GF-D8 (cell line): ENCODE data around the gene UNC45B.
"Not testable (repeated sequence)": the region's sequence is repeated elsewhere in the genome, so short reads cannot be mapped to it uniquely, and the experiment has no call there.

Source experiments
- DNase-seq: peaks from one replicate; lab custom pipeline; 2025; lab: John Stamatoyannopoulos, UW

UNC45B gene

DNA sequence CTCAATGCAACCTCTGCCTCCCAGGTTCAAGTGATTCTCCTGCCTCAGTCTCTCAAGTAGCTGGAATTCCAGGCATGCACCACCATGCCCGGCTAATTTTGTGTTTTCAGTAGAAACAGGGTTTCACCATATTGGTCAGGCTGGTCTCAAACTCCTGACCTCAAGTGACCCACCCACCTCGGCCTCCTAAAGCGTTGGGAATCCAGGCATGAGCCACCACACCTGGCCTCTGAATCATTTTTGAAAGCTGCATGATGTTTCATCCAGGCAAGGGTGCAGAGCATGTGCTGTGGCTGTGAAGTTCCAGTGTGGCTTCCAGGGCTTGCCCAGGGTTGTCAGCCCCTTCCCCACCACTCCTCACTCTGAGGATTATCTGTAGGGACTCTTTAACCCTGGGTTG lies 24.7 kb downstream of the UNC45B start:
- not testable (repeated sequence) for DNase-seq

DNA sequence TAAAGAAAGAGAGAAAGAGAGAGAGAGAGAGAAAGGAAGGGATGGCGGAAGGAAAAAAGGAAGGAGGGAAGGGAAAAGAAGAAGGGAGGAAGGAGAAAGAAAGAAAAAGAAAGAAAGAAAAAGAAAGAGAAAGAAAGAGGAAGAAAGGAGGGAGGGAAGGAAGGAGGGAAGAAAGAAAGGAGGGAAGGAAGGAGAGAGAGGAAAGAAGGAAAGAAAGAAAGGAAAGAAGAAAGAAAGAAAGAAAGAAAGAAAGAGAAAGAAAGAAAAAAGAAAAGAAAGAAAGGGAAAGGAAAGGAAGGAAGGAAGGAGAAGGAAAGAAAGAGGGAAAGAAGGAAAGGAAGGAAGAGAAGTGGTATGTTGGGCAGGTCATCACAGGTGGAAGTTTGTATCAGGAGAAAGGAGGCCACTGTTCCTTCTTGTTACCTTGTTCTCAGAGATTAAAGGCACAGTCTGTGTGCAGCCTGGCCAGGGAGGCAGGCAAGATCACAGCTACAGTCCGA lies 27.3 kb downstream of the UNC45B start:
- DNase-seq, result no peak

DNA sequence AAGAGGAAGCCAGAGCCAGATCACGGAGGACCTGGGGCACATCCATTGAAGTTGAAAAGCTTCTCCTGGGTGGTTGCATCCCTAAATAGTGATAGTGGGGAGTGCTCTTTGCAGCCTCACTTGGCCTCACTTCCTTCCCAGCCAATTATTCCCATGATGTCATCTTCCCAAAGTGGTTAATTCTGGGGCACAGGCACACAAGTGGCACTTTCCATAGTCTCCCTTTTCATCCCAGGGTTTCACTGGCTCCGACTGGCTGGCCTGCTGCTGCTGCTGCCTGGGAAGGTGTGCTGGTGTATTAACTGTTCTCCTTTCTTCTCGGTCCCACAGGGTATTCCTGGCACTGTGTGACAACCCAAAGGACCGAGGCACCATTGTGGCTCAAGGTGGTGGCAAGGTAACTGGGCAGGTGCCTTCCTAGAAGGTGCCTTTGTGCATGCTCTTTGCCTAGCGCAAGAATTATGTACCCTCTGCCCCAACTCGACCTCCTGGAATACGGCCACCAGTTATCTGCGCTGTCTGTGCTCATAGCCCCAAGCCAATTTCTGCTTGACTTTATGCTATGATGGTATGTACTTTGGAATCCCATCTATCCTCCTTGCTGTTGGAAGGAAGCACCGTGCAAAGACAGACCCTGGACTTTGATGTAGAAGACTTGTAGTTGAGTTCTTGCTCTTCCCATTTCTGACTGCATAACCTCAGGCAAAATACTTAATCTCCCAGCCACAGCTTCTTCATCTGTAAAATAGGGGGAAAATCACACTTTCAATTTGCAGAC lies 28.2 kb downstream of the UNC45B start:
- DNase-seq, result no peak

DNA sequence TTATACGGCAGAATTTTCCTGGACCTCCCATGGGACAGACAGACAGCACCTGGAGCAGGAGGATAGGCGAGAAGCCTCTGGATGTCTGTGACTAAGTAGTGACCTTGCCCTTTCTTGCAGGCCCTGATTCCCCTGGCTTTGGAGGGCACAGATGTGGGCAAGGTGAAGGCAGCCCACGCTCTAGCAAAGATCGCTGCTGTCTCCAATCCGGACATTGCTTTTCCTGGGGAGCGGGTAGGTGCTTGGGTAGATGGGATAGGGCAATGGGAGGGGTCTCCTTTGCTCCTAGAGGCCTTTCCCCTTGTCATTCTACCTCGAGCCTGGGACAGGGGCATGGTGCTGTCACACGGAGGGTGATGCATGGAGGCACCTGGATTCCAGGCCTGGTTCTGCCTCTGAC lies 29.3 kb downstream of the UNC45B start:
- DNase-seq, result no peak

DNA sequence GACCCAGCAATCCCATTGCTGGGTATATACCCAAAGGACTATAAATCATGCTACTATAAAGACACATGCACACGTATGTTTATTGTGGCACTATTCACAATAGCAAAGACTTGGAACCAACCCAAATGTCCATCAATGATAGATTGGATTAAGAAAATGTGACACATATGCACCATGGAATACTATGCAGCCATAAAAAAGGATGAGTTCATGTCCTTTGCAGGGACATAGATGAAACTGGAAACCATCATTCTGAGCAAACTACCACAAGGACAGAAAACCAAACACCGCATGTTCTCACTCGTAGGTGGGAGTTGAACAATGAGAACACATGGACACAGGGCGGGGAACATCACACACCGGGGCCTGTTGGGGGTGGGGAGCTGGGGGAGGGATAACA lies 31.8 kb downstream of the UNC45B start:
- not testable (repeated sequence) for DNase-seq

DNA sequence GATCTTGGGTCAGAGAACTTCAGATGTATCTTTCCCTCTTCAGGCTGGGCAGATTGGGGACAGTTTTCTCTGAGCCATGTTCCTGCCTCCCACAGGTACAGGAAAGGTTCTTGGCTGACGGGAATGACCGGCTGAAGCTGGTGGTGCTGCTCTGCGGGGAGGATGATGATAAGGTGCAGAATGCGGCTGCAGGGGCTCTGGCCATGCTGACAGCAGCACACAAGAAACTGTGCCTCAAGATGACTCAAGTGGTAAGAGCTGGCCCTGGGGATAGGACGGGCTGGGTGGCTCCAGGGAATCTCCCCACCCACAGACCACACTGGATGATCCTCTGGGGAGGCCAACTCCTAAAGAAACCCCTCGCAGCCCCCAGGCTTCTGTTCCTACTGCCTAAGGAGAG lies 35.7 kb downstream of the UNC45B start:
- no peak for DNase-seq

DNA sequence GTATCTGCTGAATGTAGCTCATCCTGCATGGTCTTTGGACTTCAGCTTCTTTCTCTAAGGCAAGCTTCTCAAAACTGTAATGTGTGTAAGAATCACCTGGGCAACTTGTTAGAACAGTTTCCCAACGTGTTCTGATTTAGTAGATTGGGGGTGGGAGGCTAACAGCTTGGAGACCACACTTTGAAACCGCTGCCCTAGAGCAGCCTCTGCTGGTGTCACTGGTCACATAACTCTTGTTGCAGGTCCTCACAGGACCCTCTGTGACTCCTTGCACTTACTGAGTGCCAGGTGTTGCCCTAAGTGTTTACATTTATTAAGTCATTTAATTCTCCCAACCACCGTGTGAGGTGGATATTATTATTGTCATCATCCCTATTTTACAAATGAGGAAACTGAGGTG lies 36.7 kb downstream of the UNC45B start:
- no peak for DNase-seq

DNA sequence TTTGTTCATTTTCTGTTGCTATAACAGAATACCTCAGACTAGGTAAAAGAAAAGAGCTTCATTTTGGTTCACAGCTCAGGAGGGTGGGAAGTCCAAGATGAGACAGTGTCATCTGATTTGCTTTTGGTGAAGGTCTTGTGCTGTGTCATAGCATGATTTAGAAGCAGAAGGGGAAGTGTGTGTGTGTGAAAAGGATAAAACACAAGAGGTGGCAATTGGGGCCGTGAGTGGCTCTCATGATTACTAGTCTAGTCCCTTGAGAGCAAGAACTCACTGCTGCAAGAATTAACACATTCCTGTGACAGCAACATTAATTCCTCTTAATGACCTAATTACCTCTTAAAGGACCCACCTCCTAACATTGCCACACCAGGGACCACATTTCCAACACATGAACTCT lies 38.2 kb downstream of the UNC45B start:
- DNase-seq, result no peak

DNA sequence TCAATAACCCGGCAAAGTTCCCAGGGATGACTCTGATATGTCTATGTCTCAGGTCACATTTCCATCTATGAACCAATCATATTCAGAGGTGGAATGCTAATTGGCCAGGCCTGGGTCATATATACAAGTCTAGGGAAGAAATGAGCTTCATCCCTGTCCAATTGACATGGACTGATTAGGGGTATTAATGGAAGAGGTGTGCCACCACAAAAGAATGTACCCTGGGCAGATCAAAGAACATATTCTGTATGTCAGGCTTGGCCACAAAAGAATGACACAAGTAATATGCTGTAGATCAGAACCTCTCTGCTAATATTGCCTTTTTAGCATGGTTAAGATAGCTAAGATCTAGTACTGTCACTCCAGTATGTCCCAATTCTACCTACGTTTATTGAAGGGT lies 39.9 kb downstream of the UNC45B start:
- DNase-seq, result no peak

DNA sequence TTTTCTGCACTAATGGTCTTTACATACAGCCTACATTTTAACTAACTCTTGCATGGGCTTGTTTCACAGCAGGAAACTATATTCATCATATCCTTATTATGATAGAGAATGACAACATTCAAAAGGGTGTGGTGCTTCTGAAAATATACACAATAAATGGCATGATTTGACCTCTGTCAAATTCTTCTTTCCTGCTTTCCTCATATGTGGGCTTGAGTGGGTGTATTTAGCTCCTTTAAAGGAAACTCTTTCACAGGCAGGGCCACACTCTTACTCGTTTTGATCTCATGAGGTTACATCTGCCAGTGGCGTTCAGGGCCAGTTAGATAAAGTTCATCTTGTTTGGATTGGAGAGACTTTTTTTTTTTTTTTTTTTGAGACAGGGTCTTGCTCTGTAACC lies 40.5 kb downstream of the UNC45B start:
- DNase-seq, result no peak

DNA sequence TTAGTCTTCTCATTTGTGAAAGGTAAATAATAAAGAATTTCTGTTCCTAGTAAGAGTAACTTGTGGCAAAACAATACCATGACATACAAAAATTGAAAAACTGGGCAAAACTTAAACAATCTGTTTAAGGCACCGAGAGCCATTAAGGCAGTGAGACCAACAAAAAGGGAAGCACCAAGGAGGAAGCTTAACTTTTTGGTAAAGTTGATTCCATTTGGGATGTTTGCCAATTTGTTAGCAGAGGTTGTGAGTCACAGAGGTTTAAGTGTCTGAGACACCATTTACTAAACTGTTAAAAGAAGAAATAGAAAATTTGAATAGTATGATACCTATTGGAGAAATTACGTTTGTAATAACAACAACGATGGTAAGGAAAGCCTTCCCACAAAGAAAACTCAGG lies 41.7 kb downstream of the UNC45B start:
- DNase-seq, result no peak

DNA sequence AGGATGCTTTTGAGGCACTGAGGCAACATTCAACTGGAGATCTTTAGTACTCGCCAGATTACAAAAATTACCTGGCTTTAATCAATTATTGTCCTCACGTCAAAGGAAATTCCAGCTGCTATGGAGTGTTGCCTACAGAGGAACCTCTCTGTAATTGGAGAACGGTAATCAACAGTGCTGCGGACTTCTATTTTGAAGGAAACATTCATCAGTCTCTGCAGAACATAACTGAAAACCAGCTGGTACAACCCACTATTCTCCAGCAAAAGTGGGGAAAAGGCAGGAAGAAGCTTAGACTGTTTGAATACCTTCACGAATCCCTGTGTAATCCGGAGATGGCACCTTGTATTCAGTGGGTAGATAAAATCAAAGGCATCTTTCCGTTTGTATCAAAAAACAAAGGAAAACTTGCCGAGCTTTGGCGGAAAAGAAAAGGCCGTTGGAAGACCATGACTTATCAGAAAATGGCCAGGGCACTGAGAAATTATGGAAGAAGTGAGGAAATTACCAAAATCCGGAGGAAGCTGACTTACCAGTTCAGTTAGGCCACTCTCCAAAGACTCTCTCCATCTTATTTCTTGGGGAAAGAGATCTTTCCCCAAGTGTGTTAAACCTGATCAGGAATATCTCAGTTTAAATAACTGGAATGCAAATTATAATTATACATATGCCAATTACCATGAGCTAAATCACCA lies 43.5 kb downstream of the UNC45B start:
- no peak for DNase-seq

DNA sequence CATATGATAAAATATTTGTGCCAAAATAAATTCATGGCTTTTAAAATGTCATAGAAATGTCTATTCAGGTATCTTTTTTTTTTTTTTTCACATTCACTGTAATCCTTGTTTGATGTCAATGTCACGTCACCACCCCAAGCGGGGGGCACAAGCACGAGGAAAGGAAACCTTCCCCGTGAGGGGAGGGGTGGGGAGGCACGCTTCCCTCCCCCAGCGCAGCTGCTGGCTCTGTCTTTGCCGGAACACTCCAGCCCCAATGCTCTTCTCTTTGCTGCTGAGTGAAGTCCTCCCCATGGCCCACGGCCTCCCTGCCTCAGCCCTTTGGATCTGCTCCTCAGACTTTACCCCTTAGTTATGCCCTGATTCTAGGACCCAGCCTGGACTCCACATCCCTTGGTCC lies 45.1 kb downstream of the UNC45B start:
- DNase-seq, result no peak

DNA sequence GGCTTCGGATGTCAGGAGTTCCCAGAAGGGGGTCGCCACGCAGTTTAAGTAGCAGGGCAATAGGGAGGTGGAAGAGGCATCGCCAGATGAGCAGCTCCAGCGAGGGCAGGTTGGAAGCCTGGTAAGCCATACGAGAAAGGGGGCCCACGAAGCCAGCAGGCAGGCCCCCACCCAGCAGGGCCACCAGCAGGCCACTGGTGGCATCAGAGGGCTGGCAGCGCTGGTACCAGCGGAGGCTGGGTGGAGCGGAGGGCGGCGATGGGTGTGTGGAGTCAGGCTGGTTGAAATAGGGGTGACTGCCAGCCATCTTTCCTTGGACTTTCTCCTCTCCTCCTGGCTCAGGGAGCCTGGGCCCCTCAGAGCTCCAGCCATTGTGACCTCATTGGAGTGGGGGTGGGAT lies 46.4 kb downstream of the UNC45B start, which contains the start of gene SLC35G3:
Gene SLC35G3, minus strand, starts transcription at position 393 of the 400 bp plus-strand sequence. Its CDS starts 86 bp downstream, at position 307.
- not testable (repeated sequence) for DNase-seq

DNA sequence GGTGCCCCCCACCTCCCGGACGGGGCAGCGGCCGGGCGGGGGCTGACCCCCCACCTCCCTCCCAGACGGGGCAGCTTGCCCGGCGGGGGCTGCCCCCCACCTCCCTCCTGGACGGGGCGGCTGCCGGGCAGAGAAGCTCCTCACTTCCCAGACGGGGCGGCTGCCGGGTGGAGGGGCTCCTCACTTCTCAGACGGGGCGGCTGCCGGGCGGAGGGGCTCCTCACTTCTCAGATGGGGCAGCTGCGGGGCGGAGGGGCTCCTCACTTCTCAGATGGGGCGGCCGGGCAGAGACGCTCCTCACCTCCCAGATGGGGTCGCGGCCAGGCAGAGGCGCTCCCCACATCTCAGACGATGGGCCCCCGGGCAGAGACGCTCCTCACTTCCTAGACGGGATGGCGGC lies 47.4 kb downstream of the UNC45B start:
- DNase-seq, result not testable (repeated sequence)

DNA sequence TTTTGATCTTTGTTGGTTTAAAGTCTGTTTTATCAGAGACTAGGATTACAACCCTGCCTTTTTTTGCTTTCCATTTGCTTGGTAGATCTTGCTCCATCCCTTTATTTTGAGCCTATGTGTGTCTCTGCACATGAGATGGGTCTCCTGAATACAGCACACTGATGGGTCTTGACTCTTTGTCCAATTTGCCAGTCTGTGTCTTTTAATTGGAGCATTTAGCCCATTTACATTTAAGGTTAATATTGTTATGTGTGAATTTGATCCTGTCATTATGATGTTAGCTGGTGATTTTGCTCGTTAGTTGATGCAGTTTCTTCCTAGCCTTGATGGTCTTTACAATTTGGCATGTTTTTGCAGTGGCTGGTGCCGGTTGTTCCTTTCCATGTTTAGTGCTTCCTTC lies 55.0 kb downstream of the UNC45B start:
- DNase-seq, result not testable (repeated sequence)

DNA sequence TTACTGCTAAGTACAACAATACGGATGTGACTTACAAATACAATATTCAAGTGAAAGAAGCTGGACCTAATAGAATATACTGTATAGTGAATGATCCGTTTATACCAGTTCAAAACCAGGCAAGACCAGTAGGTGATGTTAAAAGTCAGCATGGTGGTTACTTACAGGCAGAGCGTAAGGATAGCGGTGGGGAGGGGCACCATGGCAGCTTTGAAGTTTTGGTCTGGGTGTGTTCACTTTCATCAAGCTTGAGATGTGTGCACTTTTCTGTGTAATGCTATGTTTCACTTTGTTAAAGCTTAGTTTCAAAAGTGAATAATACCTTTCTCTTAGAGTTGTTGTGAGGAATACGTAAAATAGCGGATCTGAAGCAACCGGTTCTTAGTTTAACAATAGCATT lies 63.1 kb downstream of the UNC45B start:
- DNase-seq, result no peak

DNA sequence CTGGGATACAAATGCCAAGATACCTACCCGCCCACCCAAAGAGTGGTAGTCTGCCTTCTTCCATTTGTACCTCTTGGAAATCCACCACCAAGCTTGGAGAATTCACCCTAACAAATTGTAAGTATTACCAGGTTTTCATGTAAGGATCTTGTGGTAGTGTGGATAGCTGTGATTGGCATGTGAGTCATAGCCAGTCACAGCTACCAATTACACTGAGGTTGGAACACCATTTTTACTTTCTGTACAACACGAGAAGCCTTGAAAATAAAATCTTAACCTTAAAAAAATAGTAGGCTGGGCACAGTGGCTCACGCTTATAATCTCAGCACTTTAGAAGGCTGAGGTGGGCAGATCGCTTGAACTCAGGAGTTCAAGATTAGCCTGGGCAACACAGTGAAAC lies 65.1 kb downstream of the UNC45B start:
- DNase-seq, result no peak

DNA sequence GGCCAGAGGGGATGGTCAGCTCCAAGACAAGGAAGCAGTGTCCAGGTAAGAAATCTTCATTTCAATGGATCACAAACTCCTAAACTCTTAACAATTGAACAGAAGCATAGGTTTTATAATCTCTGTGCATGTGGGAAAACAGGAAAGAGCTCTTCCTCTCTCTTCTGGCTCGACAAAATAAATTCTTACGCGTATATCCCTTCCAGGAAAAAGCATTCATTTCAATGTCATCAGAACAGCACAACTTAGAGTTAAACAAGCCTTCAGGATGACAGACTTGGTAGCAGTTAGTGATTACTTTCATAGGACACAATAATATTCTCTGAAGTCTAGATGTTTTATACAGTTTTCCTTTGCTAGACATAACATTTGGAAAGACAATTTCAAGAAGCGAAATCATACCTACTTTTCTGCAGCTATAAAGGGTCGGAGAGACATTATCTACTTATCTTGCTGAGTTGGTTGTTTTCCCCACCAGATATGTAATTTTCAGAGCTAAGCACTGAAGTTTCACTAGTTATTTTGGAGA lies 65.9 kb downstream of the UNC45B start:
- DNase-seq, result no peak

DNA sequence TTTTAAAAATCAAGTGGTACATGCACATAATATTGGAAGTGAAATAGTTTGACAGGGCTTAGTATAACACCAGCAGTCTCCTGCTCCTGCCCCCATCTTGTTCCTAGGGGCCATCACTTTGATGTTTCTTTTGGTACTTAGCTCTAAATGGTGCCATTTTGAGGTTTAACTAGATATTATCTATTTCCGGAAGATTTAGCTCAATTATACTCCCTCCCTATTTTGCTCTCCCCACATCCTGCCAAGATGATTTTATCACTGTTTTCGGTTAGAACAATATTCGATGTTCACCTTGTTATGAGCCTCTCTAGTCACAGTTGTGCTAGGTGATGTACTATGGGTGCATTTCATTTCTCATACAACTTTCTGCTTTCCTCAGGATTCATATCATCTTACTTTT lies 66.6 kb downstream of the UNC45B start:
- DNase-seq, result no peak

DNA sequence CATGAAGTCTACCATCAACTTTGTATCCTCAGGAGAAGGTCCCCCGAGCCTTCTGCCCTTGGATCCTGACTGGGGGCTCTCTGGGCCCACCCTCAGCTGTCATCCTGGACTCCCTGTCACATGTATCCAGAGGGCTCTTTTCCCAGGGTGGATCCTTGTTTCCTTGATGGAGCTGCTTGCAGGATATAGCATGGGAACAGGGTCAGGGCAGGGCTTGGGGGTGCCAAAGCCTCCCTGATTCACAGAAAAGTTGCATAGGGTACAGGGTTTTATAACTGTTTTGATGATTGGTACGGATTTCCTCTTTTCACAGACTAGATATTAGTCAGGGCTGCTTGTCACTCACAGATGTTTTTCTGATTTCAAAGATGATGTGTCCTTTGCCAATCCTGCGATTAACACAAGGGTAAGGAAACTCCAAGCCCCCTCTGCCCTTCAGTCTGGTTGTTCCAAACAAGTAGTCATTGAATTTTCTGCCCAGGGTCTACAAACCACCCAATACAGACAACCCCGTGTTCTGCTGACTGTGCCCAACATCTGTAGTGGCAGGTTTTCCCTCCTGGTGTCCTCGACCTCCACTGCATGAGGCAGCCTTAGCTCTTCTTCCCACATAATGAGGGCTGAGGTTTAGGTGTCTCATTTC lies 67.1 kb downstream of the UNC45B start:
- no peak for DNase-seq

DNA sequence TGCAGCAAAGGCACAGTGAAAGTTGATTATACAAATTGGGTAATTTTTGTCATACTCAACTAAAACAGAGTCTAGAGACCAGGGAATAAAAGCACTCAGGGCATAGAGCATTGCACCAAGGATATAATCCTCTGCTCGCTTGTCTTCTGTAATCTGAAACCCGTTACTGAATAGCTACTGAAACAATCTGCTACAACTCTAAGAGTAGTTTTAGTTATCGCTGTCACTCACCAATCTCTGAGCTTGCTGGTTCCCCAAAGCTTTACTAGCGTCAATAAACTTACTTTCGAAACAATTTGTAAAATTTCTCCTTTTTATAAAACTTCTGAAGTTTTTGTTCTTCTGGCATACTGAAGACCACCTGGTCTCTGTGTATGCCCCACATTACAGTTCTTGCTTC lies 69.5 kb downstream of the UNC45B start:
- no peak for DNase-seq

DNA sequence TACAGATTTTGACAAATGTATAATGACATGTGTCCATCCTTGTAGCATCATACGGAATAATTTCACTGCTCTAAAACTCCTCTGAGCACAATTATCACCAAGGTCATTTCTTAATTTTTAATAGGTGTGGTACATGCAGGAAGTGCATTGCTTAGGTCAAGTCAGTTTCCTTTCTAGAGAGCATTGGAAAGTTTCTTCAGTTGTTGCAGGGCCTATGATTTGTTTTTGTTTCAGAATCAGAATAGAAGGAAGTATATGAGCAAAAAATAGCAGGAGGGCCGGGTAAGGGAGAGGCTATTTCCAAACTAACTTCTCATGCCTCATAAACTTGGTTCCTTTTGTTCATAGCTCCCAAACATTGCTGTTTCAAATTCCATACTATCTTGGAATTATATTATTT lies 71.3 kb downstream of the UNC45B start:
- no peak for DNase-seq
